HG03108 (cell line): Measurements from ENCODE around the gene VASH2.

ENCODE experiments used
- ATAC-seq: cut with Tn5 transposase; IDR thresholded peaks from one replicate; pipeline ENCODE4 v1.9.1; 2021; ENCODE audit warnings: moderate library complexity; ENCODE audit not compliant: unreplicated experiment

VASH2 gene

GRCh38 chr1:212928323-212929291, 21.7 kb upstream of the VASH2 start:
- ATAC-seq, result peak; percentile 67

- ATAC-seq, result no peak
Observed at GRCh38 chr1:212930986-212931678, 19.2 kb upstream of the VASH2 start.

GRCh38 chr1:212933815-212934471, 16.4 kb upstream of the VASH2 start:
- ATAC-seq, result no peak

- no peak for ATAC-seq
Observed at GRCh38 chr1:212935387-212935981, 14.9 kb upstream of the VASH2 start.

- ATAC-seq, result no peak
Observed at GRCh38 chr1:212937034-212937433, 13.3 kb upstream of the VASH2 start.

- ATAC-seq, result no peak
Observed at GRCh38 chr1:212938846-212939245, 11.5 kb upstream of the VASH2 start.

GRCh38 chr1:212941452-212941851, 8.9 kb upstream of the VASH2 start:
- ATAC-seq, result no peak

- ATAC-seq, result no peak
Observed at GRCh38 chr1:212942679-212943392, 7.5 kb upstream of the VASH2 start.

GRCh38 chr1:212943393-212943710, 7.0 kb upstream of the VASH2 start:
- no peak for ATAC-seq

- ATAC-seq, result no peak
Observed at GRCh38 chr1:212944229-212944901, 6.0 kb upstream of the VASH2 start.

- no peak for ATAC-seq
Observed at GRCh38 chr1:212945056-212945455, 5.3 kb upstream of the VASH2 start.

- ATAC-seq, result no peak
Observed at GRCh38 chr1:212945463-212946160, 4.7 kb upstream of the VASH2 start.

- no peak for ATAC-seq
Observed at GRCh38 chr1:212946872-212947271, 3.5 kb upstream of the VASH2 start.

- ATAC-seq, result no peak
Observed at GRCh38 chr1:212949771-212950170, 570 bp upstream of the VASH2 start.

GRCh38 chr1:212951126-212951946, 995 bp downstream of the VASH2 start:
- ATAC-seq, result no peak

- ATAC-seq, result no peak
Observed at GRCh38 chr1:212951947-212952640, 1.8 kb downstream of the VASH2 start.

GRCh38 chr1:212952641-212952976, 2.3 kb downstream of the VASH2 start:
- ATAC-seq, result no peak

GRCh38 chr1:212953321-212953720, 3.0 kb downstream of the VASH2 start:
- ATAC-seq, result no peak
